HG02852 (cell line): ENCODE data around the gene ZNF530.

Source experiments
- ATAC-seq: cut with Tn5 transposase; IDR thresholded peaks from one replicate; pipeline ENCODE4 v1.9.1; 2021; ENCODE audit warnings: mild to moderate bottlenecking, moderate library complexity; ENCODE audit not compliant: unreplicated experiment

Gene ZNF530

GRCh38 chr19:57599761-57600383, at the start of gene ZNF530:
Gene ZNF530, plus strand, starts transcription at chr19:57599885. Its CDS starts 4,461 bp downstream, at chr19:57604346.
- peak; percentile 91 for ATAC-seq

- no peak for ATAC-seq
Measured at GRCh38 chr19:57552432-57552831, 47.3 kb upstream of the ZNF530 start.

- ATAC-seq = no peak
Measured at GRCh38 chr19:57557659-57558058, 42.0 kb upstream of the ZNF530 start.

GRCh38 chr19:57558525-57558924, 41.2 kb upstream of the ZNF530 start:
- no peak for ATAC-seq

GRCh38 chr19:57559008-57559403, 40.7 kb upstream of the ZNF530 start:
- ATAC-seq = peak; percentile 25

GRCh38 chr19:57559404-57560025, 40.2 kb upstream of the ZNF530 start, which contains the start of gene ZNF550:
Gene ZNF550, minus strand, starts transcription at chr19:57559863. Its CDS starts 181 bp downstream, at chr19:57559682.
- ATAC-seq = peak; percentile 96

- ATAC-seq = no peak
Measured at GRCh38 chr19:57560049-57560491, 39.6 kb upstream of the ZNF530 start.

GRCh38 chr19:57563547-57563946, 36.1 kb upstream of the ZNF530 start:
- no peak for ATAC-seq

GRCh38 chr19:57566396-57567265, 33.1 kb upstream of the ZNF530 start:
- ATAC-seq = no peak

GRCh38 chr19:57570707-57571106, 29.0 kb upstream of the ZNF530 start:
- no peak for ATAC-seq

- ATAC-seq = no peak
Measured at GRCh38 chr19:57572415-57572947, 27.2 kb upstream of the ZNF530 start.

GRCh38 chr19:57576661-57577060, 23.0 kb upstream of the ZNF530 start:
- ATAC-seq = no peak

- peak; percentile 92 for ATAC-seq
Measured at GRCh38 chr19:57578487-57579205, 21.0 kb upstream of the ZNF530 start, which contains the start of gene ZNF416. Gene ZNF416, minus strand, starts transcription at chr19:57578911. Its CDS starts 207 bp downstream, at chr19:57578704.

- ATAC-seq = no peak
Measured at GRCh38 chr19:57583104-57583520, 16.6 kb upstream of the ZNF530 start.

GRCh38 chr19:57583521-57584416, 15.9 kb upstream of the ZNF530 start, which contains the start of gene ZIK1:
Gene ZIK1, plus strand, starts transcription at chr19:57584145. Its CDS starts 212 bp downstream, at chr19:57584357.
- peak; percentile 91 for ATAC-seq

- ATAC-seq = no peak
Measured at GRCh38 chr19:57587529-57587928, 12.2 kb upstream of the ZNF530 start.

GRCh38 chr19:57599377-57599760, 316 bp upstream of the ZNF530 start:
- ATAC-seq = no peak

- no peak for ATAC-seq
Measured at GRCh38 chr19:57606931-57607330, 7.2 kb downstream of the ZNF530 start.

- no peak for ATAC-seq
Measured at GRCh38 chr19:57611113-57611512, 11.4 kb downstream of the ZNF530 start.
